Measurements from ENCODE around the gene ITGB4. TPM values are rescaled to one million over a fixed set of nuclear protein-coding genes. Genes with fewer than 3 reads are reported as not detected.

Gene ITGB4
- total and polyA plus RNA-seq, 2 donors (not counting 3 experiments of a cell fraction or from before 2014, with no cell fraction given), result 4.2 to 6.7 TPM

DNA sequence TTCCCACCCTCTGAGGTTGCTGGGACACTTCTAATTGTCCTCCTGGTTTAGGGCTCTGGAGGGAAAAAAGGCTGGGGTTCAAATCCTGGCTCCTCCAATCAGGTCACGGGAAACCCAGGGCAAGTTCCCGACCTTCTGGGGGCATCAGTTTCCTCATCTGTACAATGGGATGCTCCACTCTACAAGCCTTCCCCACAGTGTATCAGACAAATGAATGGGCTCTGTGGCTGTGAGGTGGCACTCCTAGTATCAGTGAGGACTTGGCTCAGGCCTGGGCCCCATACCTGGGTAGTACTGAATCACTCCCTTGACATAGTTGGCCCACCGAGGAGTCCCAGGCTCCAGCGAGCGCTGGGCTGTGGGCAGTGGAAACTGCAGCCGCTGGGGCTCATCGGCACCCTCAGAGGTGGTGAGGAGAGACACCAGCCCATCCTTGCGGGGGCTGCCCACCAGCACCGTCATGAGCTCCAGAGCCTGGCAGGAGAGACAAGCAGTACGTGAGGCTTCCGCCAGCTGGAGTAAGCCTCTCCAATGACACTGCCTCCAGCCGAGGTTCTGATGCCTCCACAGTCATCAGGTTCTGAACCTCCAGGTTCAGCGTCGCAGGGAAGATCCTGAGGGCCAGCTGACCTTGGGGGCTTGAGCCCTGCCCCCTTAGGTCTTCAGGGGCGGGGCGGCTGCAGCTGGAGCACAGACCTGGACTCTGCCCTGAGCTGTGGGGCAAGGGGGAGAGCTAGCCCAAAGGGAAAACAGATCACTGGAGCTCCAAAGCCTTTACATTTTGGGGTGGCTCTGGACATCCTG, 42.6 kb downstream of the ITGB4 start:
- H3K4me1 ChIP-seq (ENCODE audit: control insufficient read depth, extremely low read depth, insufficient read depth, low read length), result peaks cover 11% of the 10 kb centered on the region
- BruUV-seq (replicated peaks), result no TSS peak
- TF ChIP-seq POLR2AphosphoS5 (IDR thresholded peaks at IDR 0.05; ENCODE audit: insufficient read depth, low read depth, low read length), result no peak
- TF ChIP-seq FOS (IDR thresholded peaks at IDR 0.05; ENCODE audit: borderline replicate concordance, insufficient read depth, low read length), result no peak
- TF ChIP-seq, protein P1, sequence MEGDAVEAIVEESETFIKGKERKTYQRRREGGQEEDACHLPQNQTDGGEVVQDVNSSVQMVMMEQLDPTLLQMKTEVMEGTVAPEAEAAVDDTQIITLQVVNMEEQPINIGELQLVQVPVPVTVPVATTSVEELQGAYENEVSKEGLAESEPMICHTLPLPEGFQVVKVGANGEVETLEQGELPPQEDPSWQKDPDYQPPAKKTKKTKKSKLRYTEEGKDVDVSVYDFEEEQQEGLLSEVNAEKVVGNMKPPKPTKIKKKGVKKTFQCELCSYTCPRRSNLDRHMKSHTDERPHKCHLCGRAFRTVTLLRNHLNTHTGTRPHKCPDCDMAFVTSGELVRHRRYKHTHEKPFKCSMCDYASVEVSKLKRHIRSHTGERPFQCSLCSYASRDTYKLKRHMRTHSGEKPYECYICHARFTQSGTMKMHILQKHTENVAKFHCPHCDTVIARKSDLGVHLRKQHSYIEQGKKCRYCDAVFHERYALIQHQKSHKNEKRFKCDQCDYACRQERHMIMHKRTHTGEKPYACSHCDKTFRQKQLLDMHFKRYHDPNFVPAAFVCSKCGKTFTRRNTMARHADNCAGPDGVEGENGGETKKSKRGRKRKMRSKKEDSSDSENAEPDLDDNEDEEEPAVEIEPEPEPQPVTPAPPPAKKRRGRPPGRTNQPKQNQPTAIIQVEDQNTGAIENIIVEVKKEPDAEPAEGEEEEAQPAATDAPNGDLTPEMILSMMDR (IDR thresholded peaks at IDR 0.05; ENCODE audit: extremely low read depth in 1 of 2, insufficient read depth in 1 of 2, low read depth in 1 of 2, low read length in 2 of 2), result no peak
- no peak for TF ChIP-seq EZH2 (IDR thresholded peaks at IDR 0.05; ENCODE audit: borderline replicate concordance, low read depth, low read length, severe bottlenecking)
- TF ChIP-seq MYC (IDR thresholded peaks at IDR 0.05; ENCODE audit: low read depth, low read length), result no peak
- TF ChIP-seq, protein P2, sequence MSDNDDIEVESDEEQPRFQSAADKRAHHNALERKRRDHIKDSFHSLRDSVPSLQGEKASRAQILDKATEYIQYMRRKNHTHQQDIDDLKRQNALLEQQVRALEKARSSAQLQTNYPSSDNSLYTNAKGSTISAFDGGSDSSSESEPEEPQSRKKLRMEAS (IDR thresholded peaks at IDR 0.05; ENCODE audit: insufficient read depth, insufficient read length), result no peak
- no peak for TF ChIP-seq JUN (IDR thresholded peaks at IDR 0.05; ENCODE audit: borderline replicate concordance, insufficient read depth, insufficient read length, low read depth)
- TF ChIP-seq GATA2 (IDR thresholded peaks at IDR 0.05; ENCODE audit: insufficient read depth, insufficient read length, low read depth, low read length), result no peak
- TF ChIP-seq POLR2A (IDR thresholded peaks at IDR 0.05; ENCODE audit: low read depth, low read length), result no peak
- H3K36me3 ChIP-seq (ENCODE audit: control insufficient read depth in 2 of 2, extremely low read depth in 1 of 2, insufficient read depth in 2 of 2, low read length in 2 of 2), result no peaks in the 10 kb centered on the region
- ChIA-PET CTCF (interaction anchor here (0.6 to 4.8 kb wide), 21 partner anchors 10 to 132 kb away, joined by 3 to 27 read pairs (median 6); partner anchors contain the start of genes TRIM47 and TRIM65), POLR2A (interaction anchor here (2.8 to 3.0 kb wide), 2 partner anchors 11 to 16 kb away, joined by 19 to 24 read pairs; a partner anchor contains a TSS)
- H4K20me1 ChIP-seq (replicated peaks; ENCODE audit: control insufficient read depth, extremely low read depth, insufficient read depth, low read length), result no peaks in the 10 kb centered on the region
- FAIRE-seq, result no peak
- peak overlapping the region; percentile 44 to 62 (median 53) for H3K4me3 ChIP-seq (replicated peaks in 1 of 3; ENCODE audit: insufficient read depth in 1 of 3, low read depth in 1 of 3, low read length in 3 of 3)
- H3K79me2 ChIP-seq (ENCODE audit: control insufficient read depth, insufficient read depth, low read length), result no peaks in the 10 kb centered on the region
- peak overlapping the region; percentile 69 for H3K9ac ChIP-seq (replicated peaks; ENCODE audit: extremely low read depth, insufficient read depth, low read length)
- intact Hi-C loops (cut with micrococcal nuclease) (loop anchor here (1.0 kb wide), 1 partner anchor 63 kb away; no protein-coding TSS in a partner anchor), dilution Hi-C loops (cut with MboI; ENCODE audit: extremely low pct_ligation_motif_present, low sequenced_read_pairs) (no loop called here)
- H3K4me2 ChIP-seq (ENCODE audit: insufficient read depth, low read length), result peak overlapping the region; percentile 77
- no peaks in the 10 kb centered on the region for H3K9me3 ChIP-seq (replicated peaks; ENCODE audit: control insufficient read depth, insufficient read depth, low read length)
- no peak overlapping the region for H3K27ac ChIP-seq (ENCODE audit: insufficient read depth, low read depth, low read length)
- H3K27me3 ChIP-seq (ENCODE audit: control insufficient read depth in 2 of 2, insufficient read depth in 2 of 2, low read length in 2 of 2), result no peaks in the 10 kb centered on the region
- DNase-seq (ENCODE audit: low read depth, low spot score), result no peak
- no peaks in the 10 kb centered on the region for H3K9me1 ChIP-seq (replicated peaks; ENCODE audit: control insufficient read depth, extremely low read depth, insufficient read depth, low read length)
- H2AFZ ChIP-seq (ENCODE audit: low read depth, low read length), result peak overlapping the region; percentile 94
